Gastroesophageal sphincter (tissue), 4 donors: ENCODE results near the gene WDR27. TPM values are rescaled to one million over a fixed set of nuclear protein-coding genes. Genes with fewer than 3 reads are reported as not detected.

ENCODE experiments used
- ATAC-seq: fragments of 150-250 bp; one replicate; pipeline ENCODE4 v1.9.1; 2016; ENCODE audit warnings: mild to moderate bottlenecking, moderate library complexity
- H3K27ac ChIP-seq, 4 donors: fragments of 200-600 bp; sonication (generic) in 3 of 4; 1 replicate in 3 of 4; 2 replicates in 1 of 4; pipeline ENCODE4 v1.5.1; 2016 to 2019
- H3K27me3 ChIP-seq: fragments of 200-600 bp; sonication (generic); one replicate; pipeline ENCODE4 v1.5.1; 2019
- H3K36me3 ChIP-seq, 2 donors: fragments of 200-600 bp; sonication (generic); one replicate each; pipeline ENCODE4 v1.5.1; 2019; ENCODE audit warnings: control low read depth in 1 of 2
- H3K4me1 ChIP-seq, 3 donors: fragments of 200-600 bp; sonication (generic); 1 replicate in 2 of 3; 2 replicates in 1 of 3; pipeline ENCODE4 v1.5.1; 2016 to 2019; ENCODE audit warnings: control low read depth in 2 of 3
- H3K4me3 ChIP-seq, 2 donors: fragments of 200-600 bp; sonication (generic); one replicate each; pipeline ENCODE4 v1.5.1; 2019; ENCODE audit warnings: mild to moderate bottlenecking in 1 of 2, moderate library complexity in 1 of 2
- H3K9me3 ChIP-seq, 3 donors: fragments of 200-600 bp; sonication (generic); one replicate each; pipeline ENCODE4 v1.5.1; 2017 to 2019; ENCODE audit warnings: control low read depth in 2 of 3
- CTCF ChIP-seq, 4 experiments: fragments of 200-600 bp in 2 of 4; fragments of 450-650 bp in 2 of 4; sonication (generic) in 1 of 4; IDR thresholded peaks; one replicate each; pipeline ENCODE4 v1.5.1; 2017 to 2019; ENCODE audit warnings: antibody characterized with exemption in 4 of 4, mild to moderate bottlenecking in 2 of 4, moderate library complexity in 2 of 4
- EP300 ChIP-seq: sonication (generic); formaldehyde crosslinking; IDR thresholded peaks from one replicate; pipeline ENCODE4 v1.6.1; 2017; ENCODE audit warnings: antibody characterized with exemption, mild to moderate bottlenecking
- POLR2A ChIP-seq, 2 donors: fragments of 450-650 bp; IDR thresholded peaks; one replicate each; pipeline ENCODE4 v1.6.1; 2017; ENCODE audit warnings: antibody characterized with exemption in 2 of 2, mild to moderate bottlenecking in 2 of 2, moderate library complexity in 1 of 2
- POLR2AphosphoS5 ChIP-seq: sonication (generic); formaldehyde crosslinking; IDR thresholded peaks from one replicate; pipeline ENCODE4 v1.6.1; 2017; ENCODE audit warnings: antibody characterized with exemption
- WGBS, 2 donors: methylation state at CpG; one replicate each; pipeline ENCODE4 v1.1.5; 2018; ENCODE audit warnings: low coverage in 1 of 2; 5-methylcytosine and 5-hydroxymethylcytosine counted together
- total RNA-seq, 4 donors: library from RNA; depleted of rRNA; stranded (reverse); fragments of >200 nt; gene quantifications; one replicate each; pipeline ENCODE4 v1.1.0, GENCODE V29; 2016

The WDR27 gene
- total RNA-seq, 4 donors from 2014 or later: 10.0 to 35.0 (median 20.7) TPM

- Histone ChIP-seq H3K4me1 (peaks cover 0 to 3% (median 0%) of the 10 kb centered on the region in 3 donors), H3K9me3 (peaks cover 0 to 6% (median 0%) of the 10 kb centered on the region in 3 donors), H3K36me3 (peaks cover 0 to 17% of the 10 kb centered on the region in 2 donors), H3K27ac (no peak overlapping the region), H3K4me3 (no peak overlapping the region), H3K27me3 (no peaks in the 10 kb centered on the region)
- 96 to 100% methylated on average over 4 of the region's 11 CpGs for WGBS, 2 donors
- TF ChIP-seq EP300 (no peak), POLR2A (IDR thresholded peaks at IDR 0.05) (no peak), POLR2AphosphoS5 (no peak), CTCF (IDR thresholded peaks at IDR 0.05) (no peak)
- no peak for ATAC-seq
These were observed 200.7 kb downstream of the WDR27 start for GRCh38 chr6:169501128-169501527.

GRCh38 chr6:169500688-169501087 is 201.1 kb downstream of the WDR27 start:
- no peak overlapping the region for H3K27ac ChIP-seq
- no peaks in the 10 kb centered on the region for H3K27me3 ChIP-seq
- H3K36me3 ChIP-seq: peaks cover 0 to 17% of the 10 kb centered on the region in 2 donors
- WGBS, 2 donors: 90% methylated on average over 9 of the region's 15 CpGs; no CpG with 5 or more reads in 1 of the 2 donors
- no peak for ATAC-seq
- no peak overlapping the region for H3K4me3 ChIP-seq
- H3K9me3 ChIP-seq: peaks cover 0 to 10% (median 0%) of the 10 kb centered on the region in 3 donors
- no peaks in the 10 kb centered on the region for H3K4me1 ChIP-seq
- TF ChIP-seq POLR2A (IDR thresholded peaks at IDR 0.05) (no peak), CTCF (IDR thresholded peaks at IDR 0.05) (no peak), POLR2AphosphoS5 (no peak), EP300 (no peak)

DNA sequence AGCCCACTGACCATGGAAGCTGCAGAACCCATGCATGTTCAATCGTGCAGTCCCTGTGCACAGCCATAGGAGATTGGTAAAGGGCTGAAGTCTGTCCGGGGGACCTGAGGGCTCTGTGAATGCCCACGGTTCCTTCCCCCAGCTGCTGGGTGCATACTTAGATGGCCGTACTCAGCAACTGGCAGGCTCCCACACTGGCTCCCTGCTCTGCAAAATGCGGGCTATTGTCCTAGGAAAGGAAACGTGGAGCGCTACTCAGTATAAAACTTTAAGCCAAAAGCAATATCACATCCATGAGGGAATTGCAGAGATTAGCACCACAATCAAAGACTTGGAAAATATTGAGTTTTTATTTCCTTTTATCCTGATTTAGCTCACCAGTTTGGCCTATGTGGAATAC is 202.0 kb downstream of the WDR27 start:
- Histone ChIP-seq H3K4me1 (no peaks in the 10 kb centered on the region), H3K27ac (no peak overlapping the region), H3K4me3 (no peak overlapping the region), H3K9me3 (peaks cover 0 to 11% (median 0%) of the 10 kb centered on the region in 3 donors), H3K27me3 (no peaks in the 10 kb centered on the region), H3K36me3 (peaks cover 0 to 17% of the 10 kb centered on the region in 2 donors)
- no peak for TF ChIP-seq EP300
- no peak for TF ChIP-seq POLR2AphosphoS5
- TF ChIP-seq CTCF (IDR thresholded peaks at IDR 0.05): no peak
- TF ChIP-seq POLR2A (IDR thresholded peaks at IDR 0.05): no peak
- WGBS, 2 donors: 38 to 100% methylated on average over 3 to 5 of the region's 7 CpGs
- ATAC-seq: no peak

GRCh38 chr6:169498916-169499513 is 202.8 kb downstream of the WDR27 start:
- Histone ChIP-seq H3K36me3 (peaks cover 0 to 17% of the 10 kb centered on the region in 2 donors), H3K9me3 (peaks cover 0 to 11% (median 0%) of the 10 kb centered on the region in 3 donors), H3K4me3 (no peak overlapping the region), H3K4me1 (no peaks in the 10 kb centered on the region), H3K27me3 (no peaks in the 10 kb centered on the region), H3K27ac (no peak overlapping the region)
- no peak for TF ChIP-seq CTCF (IDR thresholded peaks at IDR 0.05)
- TF ChIP-seq POLR2AphosphoS5: no peak
- no peak for TF ChIP-seq POLR2A (IDR thresholded peaks at IDR 0.05)
- TF ChIP-seq EP300: no peak
- ATAC-seq: no peak
- WGBS, 2 donors: 65 to 92% methylated on average over 9 to 11 of the region's 15 CpGs

- Histone ChIP-seq H3K4me1 (peaks cover 0 to 4% (median 1%) of the 10 kb centered on the region in 3 donors), H3K4me3 (no peak overlapping the region), H3K27me3 (no peaks in the 10 kb centered on the region), H3K36me3 (peaks cover 0 to 3% of the 10 kb centered on the region in 2 donors), H3K27ac (no peak overlapping the region), H3K9me3 (peaks cover 0 to 11% (median 0%) of the 10 kb centered on the region in 3 donors)
- ATAC-seq: no peak
- TF ChIP-seq POLR2AphosphoS5 (no peak), EP300 (no peak), CTCF (IDR thresholded peaks at IDR 0.05) (no peak), POLR2A (IDR thresholded peaks at IDR 0.05) (no peak)
These were observed 206.2 kb downstream of the WDR27 start for GRCh38 chr6:169495601-169496000.
